AG09319 (cell line): ENCODE results near the gene CPEB4.

ENCODE experiments used
- DNase-seq: peaks from one replicate; pipeline ENCODE4 v3.0.0-alpha.2; 2010; ENCODE audit warnings: low read depth; ENCODE audit errors: extremely low read depth
- TF ChIP-seq, protein P1 (sequence below): IDR thresholded peaks from 2 replicates; pipeline ENCODE4 v1.5.1; 2011; ENCODE audit warnings: low read depth, mild to moderate bottlenecking, inconsistent platforms, low read length, moderate library complexity

Gene CPEB4

DNA sequence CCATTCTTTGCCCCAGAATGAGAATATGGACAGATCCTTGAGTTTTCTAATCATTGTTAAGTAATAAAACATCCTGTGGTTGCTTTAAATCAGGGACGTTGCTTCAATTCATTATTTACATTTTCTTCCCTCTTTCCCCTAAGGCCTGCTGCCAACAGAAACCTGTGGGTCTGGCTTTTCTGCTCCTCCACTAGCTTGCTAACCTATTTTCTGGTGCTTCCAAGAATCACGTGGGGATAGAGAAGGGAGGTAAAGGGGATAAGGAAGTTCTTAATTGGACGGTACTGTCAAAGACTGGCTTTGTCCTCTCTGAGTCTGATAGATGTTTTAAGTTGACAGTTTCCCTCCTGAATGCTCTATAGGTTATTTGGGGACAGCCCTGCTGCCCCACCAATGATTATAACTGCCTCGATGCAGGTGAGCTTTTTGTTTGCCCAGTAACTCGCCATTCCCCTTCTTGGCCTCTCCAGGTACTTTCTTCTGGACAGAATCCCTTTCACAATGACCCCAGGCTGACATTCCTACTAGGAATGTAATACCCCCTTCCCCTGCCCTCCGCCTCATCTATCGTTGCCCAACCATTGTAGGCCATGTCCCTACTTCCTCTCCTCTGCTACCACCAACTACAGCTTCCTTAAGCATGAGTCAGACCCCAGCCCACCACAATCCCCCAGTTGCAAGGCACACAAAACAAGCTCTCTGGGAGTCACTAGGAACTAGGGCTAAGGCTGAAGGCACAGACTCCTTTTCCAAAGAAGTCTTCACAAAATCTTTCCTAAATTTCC, 19.9 kb upstream of the CPEB4 start:
- TF ChIP-seq, protein P1, sequence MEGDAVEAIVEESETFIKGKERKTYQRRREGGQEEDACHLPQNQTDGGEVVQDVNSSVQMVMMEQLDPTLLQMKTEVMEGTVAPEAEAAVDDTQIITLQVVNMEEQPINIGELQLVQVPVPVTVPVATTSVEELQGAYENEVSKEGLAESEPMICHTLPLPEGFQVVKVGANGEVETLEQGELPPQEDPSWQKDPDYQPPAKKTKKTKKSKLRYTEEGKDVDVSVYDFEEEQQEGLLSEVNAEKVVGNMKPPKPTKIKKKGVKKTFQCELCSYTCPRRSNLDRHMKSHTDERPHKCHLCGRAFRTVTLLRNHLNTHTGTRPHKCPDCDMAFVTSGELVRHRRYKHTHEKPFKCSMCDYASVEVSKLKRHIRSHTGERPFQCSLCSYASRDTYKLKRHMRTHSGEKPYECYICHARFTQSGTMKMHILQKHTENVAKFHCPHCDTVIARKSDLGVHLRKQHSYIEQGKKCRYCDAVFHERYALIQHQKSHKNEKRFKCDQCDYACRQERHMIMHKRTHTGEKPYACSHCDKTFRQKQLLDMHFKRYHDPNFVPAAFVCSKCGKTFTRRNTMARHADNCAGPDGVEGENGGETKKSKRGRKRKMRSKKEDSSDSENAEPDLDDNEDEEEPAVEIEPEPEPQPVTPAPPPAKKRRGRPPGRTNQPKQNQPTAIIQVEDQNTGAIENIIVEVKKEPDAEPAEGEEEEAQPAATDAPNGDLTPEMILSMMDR = no peak
- DNase-seq = no peak

DNA sequence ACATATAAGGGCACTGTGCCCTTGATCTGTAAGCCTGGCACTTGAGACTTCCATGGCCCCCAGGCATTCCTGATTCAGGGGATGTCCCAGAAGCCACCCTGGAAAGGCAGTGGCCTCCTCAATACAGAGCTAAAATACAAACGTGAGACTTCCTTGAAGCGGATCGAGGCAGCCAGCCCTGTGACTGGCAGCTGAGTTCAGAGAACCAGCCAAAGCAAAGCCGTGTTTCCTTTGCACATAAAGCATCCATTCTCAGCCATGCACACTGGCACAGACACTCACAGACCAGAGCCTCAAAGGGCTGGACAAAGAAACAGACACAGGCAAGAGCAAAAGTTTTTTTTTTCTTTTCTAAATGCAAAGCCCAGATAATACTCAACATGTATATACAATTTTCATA, 18.8 kb upstream of the CPEB4 start:
- TF ChIP-seq, protein P1 = no peak
- no peak for DNase-seq

DNA sequence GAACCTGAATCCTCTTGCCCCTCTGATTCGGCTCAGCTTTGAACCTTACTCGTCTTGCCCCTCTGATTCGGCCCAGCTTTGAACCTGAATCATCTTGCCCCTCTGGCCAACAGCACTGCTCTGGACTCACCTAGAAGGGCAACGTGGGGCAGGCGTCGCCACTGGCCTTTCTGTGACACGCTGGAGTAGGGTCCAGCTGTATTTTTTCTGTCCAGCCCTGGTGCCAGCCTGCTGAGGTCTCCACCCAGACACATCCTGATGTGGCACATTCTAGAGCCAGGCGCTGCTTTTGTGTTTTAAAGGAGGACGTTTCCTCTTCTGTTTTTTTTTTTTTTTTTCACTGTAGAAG, 15.2 kb upstream of the CPEB4 start:
- TF ChIP-seq, protein P1 = no peak
- no peak for DNase-seq

DNA sequence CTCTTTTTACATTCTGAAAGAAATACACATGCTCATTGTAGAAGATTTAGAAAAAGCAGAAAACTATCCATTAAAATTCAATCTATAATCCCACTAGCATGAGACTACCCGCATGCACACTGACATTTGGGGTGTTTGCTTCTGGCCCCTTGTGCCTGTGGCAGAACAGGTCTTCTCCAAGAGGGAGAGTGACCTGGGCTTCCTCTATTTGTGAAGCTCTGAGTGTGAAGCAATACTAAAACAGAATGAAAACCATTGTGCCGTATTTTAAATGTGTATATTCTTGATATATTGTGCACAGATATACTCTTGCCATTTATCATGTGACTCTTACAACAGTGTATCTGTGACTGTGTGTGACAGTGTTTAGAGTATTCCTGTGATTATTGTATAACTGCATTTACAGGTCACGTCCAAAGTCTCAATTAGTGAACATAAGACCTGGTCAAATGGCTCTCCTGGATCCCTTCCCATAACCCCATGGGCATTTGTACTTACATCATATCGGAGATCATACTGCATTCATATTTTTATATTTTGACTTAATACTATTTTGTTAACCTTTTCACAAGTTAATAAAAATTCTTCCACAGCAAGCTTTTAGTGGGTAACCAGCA, 14.7 kb upstream of the CPEB4 start:
- DNase-seq = no peak
- TF ChIP-seq, protein P1 = no peak

DNA sequence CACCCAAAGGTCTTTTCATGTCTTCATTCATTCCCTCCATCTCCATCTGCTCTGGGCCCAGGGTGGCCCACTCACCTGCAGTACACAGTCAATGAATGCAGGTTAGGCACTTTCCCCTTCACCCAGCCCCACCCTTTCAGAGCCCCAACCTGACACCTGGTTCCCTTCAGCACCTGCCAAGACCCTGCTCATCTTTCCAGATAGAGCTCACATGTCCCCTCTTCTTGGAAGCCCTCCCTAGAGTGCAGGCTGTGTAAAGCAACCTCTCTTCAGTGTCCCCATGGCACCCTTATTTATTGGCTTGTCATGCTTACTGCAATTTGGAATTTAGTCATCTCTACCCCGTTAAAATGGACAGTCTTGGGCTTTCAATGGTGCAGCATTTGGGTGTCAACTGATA, 13.0 kb upstream of the CPEB4 start:
- TF ChIP-seq, protein P1 = no peak
- no peak for DNase-seq

DNA sequence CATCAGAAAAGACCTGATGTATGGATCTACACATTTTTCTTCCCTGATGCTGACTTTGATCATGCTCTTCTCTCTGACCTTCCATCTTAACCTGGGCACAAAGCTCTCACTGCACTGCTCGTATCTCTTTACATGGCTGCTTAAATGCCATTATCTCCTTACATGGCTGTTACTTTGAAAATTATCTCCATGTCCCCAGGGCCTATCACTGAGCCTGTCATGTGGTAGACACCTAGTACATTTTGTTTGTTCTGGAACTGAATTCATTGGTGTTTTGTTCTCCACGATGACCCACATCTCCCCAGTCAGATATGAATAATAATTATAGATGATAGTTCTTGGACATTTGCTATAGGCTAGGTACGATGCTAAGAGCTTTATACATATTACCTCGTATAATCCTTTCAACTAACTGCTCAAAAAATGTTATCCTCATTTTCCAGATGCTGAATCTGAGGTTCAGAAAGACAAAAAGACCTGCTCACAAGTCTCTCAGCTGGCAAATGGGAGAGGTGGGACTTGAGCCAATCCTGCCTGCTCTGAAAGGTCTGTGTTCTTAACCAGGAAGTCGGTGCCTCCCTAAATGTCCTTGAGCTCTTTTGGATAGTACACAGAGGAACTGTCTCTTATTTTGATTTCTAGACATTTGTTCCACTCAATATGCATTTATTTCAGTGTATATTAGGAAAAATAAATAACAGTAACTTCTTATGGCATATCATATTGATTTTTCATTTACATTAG, 9.8 kb upstream of the CPEB4 start:
- TF ChIP-seq, protein P1 = no peak

More for the DNA sequence above, 9.8 kb upstream of the CPEB4 start:
- DNase-seq = no peak
